ENCODE data around the gene ETV1. TPM values are rescaled to one million over a fixed set of nuclear protein-coding genes. Genes with fewer than 3 reads are reported as not detected.

Gene ETV1
- total RNA-seq, 2 donors from 2014 or later, result 15.8 to 31.2 TPM

DNA sequence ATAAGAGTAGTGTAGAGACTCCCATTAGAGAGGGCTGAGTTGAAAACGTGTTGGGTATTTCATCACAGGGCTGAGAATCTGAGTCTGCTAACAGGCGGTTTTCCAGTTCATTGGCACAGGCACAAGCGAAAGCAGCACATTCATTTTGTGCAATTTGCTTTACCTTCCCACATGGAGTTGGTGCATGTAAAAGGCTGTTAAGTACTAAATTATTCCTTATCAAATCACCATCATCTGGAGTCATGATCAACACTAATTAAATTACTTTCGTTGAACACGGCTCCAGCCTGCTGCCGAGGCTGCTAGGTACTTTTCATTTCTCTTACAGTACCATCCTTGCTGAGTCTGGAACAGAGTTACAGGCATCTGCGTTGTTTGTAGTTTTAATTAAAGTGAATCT lies 43.8 kb downstream of the ETV1 start:
- peaks cover 5% of the 10 kb centered on the region for H3K36me3 Mint-ChIP-seq (ENCODE audit: low read depth)
- peaks cover 13% of the 10 kb centered on the region for H3K4me1 Mint-ChIP-seq
- Histone ChIP-seq H3K4me3 (ENCODE audit: low read length) (no peak overlapping the region), H3K36me3 (ENCODE audit: control insufficient read depth, insufficient read depth, low read length) (no peaks in the 10 kb centered on the region), H3K27me3 (ENCODE audit: control insufficient read depth, insufficient read depth, low read length, poor library complexity, severe bottlenecking) (no peaks in the 10 kb centered on the region), H3K4me1 (ENCODE audit: control insufficient read depth, insufficient read depth, low read length) (peaks cover 3% of the 10 kb centered on the region), H3K9ac (ENCODE audit: extremely low read depth, low read length, poor library complexity, severe bottlenecking) (no peak overlapping the region), H3K9me3 (ENCODE audit: control insufficient read depth, low read length) (no peaks in the 10 kb centered on the region), H3K27ac (ENCODE audit: low read depth, low read length) (no peak overlapping the region)
- no peak for DNase-seq
- H3K9me3 Mint-ChIP-seq, result no peaks in the 10 kb centered on the region
- no peak overlapping the region for H3K27ac Mint-ChIP-seq
- 92 to 95% methylated on average over 4 to 7 of the region's 7 CpGs for WGBS, 2 experiments (ENCODE audit: insufficient coverage in 1 of 2, insufficient read length in 1 of 2)
- H3K27me3 Mint-ChIP-seq (ENCODE audit: insufficient read depth), result no peaks in the 10 kb centered on the region
- TF ChIP-seq, protein P1, sequence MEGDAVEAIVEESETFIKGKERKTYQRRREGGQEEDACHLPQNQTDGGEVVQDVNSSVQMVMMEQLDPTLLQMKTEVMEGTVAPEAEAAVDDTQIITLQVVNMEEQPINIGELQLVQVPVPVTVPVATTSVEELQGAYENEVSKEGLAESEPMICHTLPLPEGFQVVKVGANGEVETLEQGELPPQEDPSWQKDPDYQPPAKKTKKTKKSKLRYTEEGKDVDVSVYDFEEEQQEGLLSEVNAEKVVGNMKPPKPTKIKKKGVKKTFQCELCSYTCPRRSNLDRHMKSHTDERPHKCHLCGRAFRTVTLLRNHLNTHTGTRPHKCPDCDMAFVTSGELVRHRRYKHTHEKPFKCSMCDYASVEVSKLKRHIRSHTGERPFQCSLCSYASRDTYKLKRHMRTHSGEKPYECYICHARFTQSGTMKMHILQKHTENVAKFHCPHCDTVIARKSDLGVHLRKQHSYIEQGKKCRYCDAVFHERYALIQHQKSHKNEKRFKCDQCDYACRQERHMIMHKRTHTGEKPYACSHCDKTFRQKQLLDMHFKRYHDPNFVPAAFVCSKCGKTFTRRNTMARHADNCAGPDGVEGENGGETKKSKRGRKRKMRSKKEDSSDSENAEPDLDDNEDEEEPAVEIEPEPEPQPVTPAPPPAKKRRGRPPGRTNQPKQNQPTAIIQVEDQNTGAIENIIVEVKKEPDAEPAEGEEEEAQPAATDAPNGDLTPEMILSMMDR (conservative IDR thresholded peaks at IDR 0.05), result no peak
- no peak overlapping the region for H3K4me3 Mint-ChIP-seq

DNA sequence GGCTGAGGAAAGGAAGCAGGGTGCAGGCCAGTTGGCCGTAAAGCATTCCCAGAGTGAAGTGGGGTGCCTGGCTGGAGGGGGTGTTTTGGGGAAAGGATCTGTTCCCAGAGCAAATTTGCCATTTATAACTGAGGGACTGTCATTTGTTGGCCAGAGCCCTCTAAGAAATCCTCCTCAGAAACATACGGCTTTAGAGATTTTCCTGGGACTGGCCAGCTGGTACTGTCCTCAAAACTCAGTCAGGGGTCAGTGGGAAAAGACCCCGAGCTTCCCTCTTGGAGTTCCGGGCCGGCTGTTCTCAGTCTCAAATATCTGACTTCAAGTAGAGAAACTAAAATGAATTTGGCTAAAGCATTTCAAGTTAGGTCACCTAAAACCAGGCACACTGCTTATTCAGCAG lies 55.9 kb downstream of the ETV1 start:
- Mint-ChIP-seq H3K27me3 (ENCODE audit: insufficient read depth) (no peaks in the 10 kb centered on the region), H3K4me1 (peaks cover 2% of the 10 kb centered on the region), H3K9me3 (no peaks in the 10 kb centered on the region), H3K27ac (peak overlapping the region; percentile 25), H3K36me3 (ENCODE audit: low read depth) (peaks cover 20% of the 10 kb centered on the region), H3K4me3 (no peak overlapping the region)
- TF ChIP-seq, protein P1 (conservative IDR thresholded peaks at IDR 0.05), result no peak
- Histone ChIP-seq H3K4me1 (ENCODE audit: control insufficient read depth, insufficient read depth, low read length) (no peaks in the 10 kb centered on the region), H3K4me3 (ENCODE audit: low read length) (no peak overlapping the region), H3K9me3 (ENCODE audit: control insufficient read depth, low read length) (no peaks in the 10 kb centered on the region), H3K27me3 (ENCODE audit: control insufficient read depth, insufficient read depth, low read length, poor library complexity, severe bottlenecking) (no peaks in the 10 kb centered on the region), H3K36me3 (ENCODE audit: control insufficient read depth, insufficient read depth, low read length) (peaks cover 3% of the 10 kb centered on the region), H3K27ac (ENCODE audit: low read depth, low read length) (no peak overlapping the region), H3K9ac (ENCODE audit: extremely low read depth, low read length, poor library complexity, severe bottlenecking) (no peak overlapping the region)
- 89 to 91% methylated on average over 3 to 5 of the region's 5 CpGs for WGBS, 2 experiments (ENCODE audit: insufficient coverage in 1 of 2, insufficient read length in 1 of 2)
- no peak for DNase-seq

DNA sequence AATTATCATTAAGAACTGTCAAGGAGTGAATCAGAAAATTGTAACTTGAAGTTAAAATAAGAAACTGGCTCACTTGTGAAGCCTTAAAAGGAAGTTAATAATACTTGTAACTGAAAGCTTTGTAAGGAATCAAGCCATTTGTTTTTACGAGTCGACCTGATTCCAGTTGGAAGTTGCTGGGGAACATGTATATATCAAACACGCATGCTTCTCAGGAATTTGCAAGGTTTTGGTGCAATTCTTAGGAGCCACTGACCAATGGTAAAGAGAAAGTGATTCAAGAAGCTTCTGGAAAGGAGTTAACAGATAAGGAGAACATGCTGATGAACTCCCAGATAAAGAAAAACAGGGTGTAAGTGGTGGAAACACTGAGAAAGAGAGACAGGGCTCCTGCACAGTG lies 56.4 kb downstream of the ETV1 start:
- Mint-ChIP-seq H3K27ac (peak overlapping the region; percentile 25), H3K9me3 (no peaks in the 10 kb centered on the region), H3K36me3 (ENCODE audit: low read depth) (peaks cover 20% of the 10 kb centered on the region), H3K4me1 (peaks cover 2% of the 10 kb centered on the region), H3K27me3 (ENCODE audit: insufficient read depth) (no peaks in the 10 kb centered on the region), H3K4me3 (no peak overlapping the region)
- 93 to 97% methylated on average over 3 of the region's 3 CpGs for WGBS, 2 experiments (ENCODE audit: insufficient coverage in 1 of 2, insufficient read length in 1 of 2)
- Histone ChIP-seq H3K36me3 (ENCODE audit: control insufficient read depth, insufficient read depth, low read length) (peaks cover 3% of the 10 kb centered on the region), H3K9me3 (ENCODE audit: control insufficient read depth, low read length) (no peaks in the 10 kb centered on the region), H3K27me3 (ENCODE audit: control insufficient read depth, insufficient read depth, low read length, poor library complexity, severe bottlenecking) (no peaks in the 10 kb centered on the region), H3K27ac (ENCODE audit: low read depth, low read length) (no peak overlapping the region), H3K4me3 (ENCODE audit: low read length) (no peak overlapping the region), H3K4me1 (ENCODE audit: control insufficient read depth, insufficient read depth, low read length) (no peaks in the 10 kb centered on the region), H3K9ac (ENCODE audit: extremely low read depth, low read length, poor library complexity, severe bottlenecking) (no peak overlapping the region)
- TF ChIP-seq, protein P1 (conservative IDR thresholded peaks at IDR 0.05), result no peak
- no peak for DNase-seq
